ENCODE measurements around the gene SCPEP1. TPM values are rescaled to one million over a fixed set of nuclear protein-coding genes. Genes with fewer than 3 reads are reported as not detected.
"Not testable (repeated sequence)": the region's sequence is repeated elsewhere in the genome, so short reads cannot be mapped to it uniquely, and the experiment has no call there.

SCPEP1 gene
- total and polyA plus RNA-seq, 10 of the 15 experiments (the other 5 are each of a cell fraction or from before 2014, with no cell fraction given): 31.2 to 80.2 (median 40.7) TPM

DNA sequence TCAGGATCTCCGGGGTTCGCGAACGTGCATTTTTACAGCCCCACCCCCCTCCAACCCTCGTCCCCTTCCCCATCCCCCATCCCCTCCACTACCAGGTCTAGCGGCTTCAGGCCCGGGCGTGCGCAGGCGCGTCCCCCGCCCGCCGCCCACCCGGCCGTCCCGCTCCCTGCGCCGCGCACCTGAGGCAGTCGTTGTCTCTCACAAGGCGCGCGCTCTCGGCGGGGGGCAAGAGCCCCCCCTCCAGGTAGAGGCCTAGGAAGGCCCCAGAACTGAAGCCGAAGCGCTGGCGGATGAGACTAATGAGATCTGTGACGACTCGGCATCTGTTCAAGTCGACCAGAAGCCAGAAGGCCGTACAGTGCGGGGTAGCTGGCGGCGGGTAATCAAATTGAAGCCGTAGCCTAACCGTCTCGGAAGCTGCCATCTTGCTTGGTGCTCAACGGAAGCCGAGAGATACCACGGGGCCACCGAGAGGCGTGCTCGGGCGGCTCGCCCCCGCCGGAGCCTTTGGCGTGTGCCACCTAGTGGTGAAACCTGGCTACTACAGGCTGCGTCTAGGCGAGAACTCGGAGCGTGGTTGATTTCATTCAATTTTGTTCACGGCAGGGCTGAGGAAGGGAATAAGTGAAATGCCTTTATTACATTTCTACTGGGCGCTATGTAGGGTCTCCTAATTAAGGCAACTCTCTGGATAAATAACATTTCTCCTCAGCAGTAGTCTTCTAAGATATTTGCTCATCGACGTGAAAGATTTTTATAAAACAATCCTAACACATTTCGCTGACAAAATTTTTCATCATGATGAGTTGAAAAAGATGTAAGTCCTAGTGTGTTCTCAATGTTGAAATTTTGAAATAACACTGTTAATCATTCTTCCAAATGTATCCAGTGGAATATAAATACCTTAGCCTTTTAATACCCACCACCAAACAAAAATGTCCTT, 17.1 kb upstream of the SCPEP1 start, which contains the start of gene COIL (continued):
- TF ChIP-seq, protein P1, sequence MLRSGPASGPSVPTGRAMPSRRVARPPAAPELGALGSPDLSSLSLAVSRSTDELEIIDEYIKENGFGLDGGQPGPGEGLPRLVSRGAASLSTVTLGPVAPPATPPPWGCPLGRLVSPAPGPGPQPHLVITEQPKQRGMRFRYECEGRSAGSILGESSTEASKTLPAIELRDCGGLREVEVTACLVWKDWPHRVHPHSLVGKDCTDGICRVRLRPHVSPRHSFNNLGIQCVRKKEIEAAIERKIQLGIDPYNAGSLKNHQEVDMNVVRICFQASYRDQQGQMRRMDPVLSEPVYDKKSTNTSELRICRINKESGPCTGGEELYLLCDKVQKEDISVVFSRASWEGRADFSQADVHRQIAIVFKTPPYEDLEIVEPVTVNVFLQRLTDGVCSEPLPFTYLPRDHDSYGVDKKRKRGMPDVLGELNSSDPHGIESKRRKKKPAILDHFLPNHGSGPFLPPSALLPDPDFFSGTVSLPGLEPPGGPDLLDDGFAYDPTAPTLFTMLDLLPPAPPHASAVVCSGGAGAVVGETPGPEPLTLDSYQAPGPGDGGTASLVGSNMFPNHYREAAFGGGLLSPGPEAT (IDR thresholded peaks at IDR 0.05; ENCODE audit: low read depth): peak; percentile 91
- TF ChIP-seq, protein P2, sequence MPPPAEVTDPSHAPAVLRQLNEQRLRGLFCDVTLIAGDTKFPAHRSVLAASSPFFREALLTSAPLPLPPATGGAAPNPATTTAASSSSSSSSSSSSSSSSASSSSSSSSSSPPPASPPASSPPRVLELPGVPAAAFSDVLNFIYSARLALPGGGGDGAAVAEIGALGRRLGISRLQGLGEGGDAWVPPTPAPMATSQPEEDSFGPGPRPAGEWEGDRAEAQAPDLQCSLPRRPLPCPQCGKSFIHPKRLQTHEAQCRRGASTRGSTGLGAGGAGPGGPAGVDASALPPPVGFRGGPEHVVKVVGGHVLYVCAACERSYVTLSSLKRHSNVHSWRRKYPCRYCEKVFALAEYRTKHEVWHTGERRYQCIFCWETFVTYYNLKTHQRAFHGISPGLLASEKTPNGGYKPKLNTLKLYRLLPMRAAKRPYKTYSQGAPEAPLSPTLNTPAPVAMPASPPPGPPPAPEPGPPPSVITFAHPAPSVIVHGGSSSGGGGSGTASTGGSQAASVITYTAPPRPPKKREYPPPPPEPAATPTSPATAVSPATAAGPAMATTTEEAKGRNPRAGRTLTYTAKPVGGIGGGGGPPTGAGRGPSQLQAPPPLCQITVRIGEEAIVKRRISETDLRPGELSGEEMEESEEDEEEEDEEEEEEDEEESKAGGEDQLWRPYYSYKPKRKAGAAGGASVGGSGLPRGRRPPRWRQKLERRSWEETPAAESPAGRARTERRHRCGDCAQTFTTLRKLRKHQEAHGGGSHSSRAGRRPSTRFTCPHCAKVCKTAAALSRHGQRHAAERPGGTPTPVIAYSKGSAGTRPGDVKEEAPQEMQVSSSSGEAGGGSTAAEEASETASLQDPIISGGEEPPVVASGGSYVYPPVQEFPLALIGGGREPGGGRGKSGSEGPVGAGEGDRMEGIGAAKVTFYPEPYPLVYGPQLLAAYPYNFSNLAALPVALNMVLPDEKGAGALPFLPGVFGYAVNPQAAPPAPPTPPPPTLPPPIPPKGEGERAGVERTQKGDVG (CRISPR knock-in tag; IDR thresholded peaks at IDR 0.05): no peak
- TF ChIP-seq HDAC6 (IDR thresholded peaks at IDR 0.05; ENCODE audit: unreplicated experiment) (no peak), KAT2A (conservative IDR thresholded peaks at IDR 0.05; ENCODE audit: control insufficient read depth, low read depth, low read length) (no peak), SMAD5 (IDR thresholded peaks at IDR 0.05; ENCODE audit: low read depth) (no peak), IKZF1 (conservative IDR thresholded peaks at IDR 0.05) (peak; percentile 68), MEF2A (IDR thresholded peaks at IDR 0.05; ENCODE audit: insufficient read depth, low read depth, low read length) (0 out of 2 replicates have a peak, but pooled peaks have one; percentile 33), ZNF274 (IDR thresholded peaks at IDR 0.05; ENCODE audit: insufficient read depth, insufficient read length) (no peak)
- TF ChIP-seq, protein P3, sequence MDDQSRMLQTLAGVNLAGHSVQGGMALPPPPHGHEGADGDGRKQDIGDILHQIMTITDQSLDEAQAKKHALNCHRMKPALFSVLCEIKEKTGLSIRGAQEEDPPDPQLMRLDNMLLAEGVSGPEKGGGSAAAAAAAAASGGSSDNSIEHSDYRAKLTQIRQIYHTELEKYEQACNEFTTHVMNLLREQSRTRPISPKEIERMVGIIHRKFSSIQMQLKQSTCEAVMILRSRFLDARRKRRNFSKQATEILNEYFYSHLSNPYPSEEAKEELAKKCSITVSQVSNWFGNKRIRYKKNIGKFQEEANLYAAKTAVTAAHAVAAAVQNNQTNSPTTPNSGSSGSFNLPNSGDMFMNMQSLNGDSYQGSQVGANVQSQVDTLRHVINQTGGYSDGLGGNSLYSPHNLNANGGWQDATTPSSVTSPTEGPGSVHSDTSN (IDR thresholded peaks at IDR 0.05; ENCODE audit: insufficient replicate concordance, low read depth, low read length): no peak

DNA sequence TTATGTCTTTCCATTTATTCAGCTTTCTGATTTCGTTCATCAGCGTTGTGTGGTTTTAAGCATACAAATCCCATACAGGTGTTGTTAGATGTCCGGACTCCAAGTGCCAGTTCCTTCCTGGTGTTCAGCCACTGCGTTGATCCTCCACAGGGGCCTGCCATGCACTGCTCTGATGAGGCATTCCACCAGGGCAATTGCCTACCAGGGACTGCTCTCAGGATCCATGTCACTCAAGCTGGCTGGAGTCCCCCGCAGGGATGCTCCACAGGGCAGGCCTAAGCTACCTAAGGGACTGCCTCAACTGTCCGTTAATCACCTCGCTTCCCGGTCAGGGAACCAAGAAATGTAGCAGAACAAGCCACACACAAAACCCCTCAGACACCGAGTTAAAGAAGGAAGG, 12.7 kb upstream of the SCPEP1 start:
- FAIRE-seq; in situ Hi-C loops (cut with MboI); RAD21 ChIA-PET (ENCODE audit: unreplicated experiment); ATAC-seq; CTCF ChIA-PET; H4K20me1 ChIP-seq (ENCODE audit: control insufficient read depth, insufficient read depth); H3K36me3 ChIP-seq (ENCODE audit: control insufficient read depth in 2 of 2, insufficient read depth in 2 of 2, low read length in 1 of 2); H3K4me3 ChIP-seq; H3K79me2 ChIP-seq (ENCODE audit: control insufficient read depth, insufficient read depth, low read length); intact Hi-C loops (cut with micrococcal nuclease; ENCODE audit: unreplicated experiment); H3K9me3 ChIP-seq (replicated peaks; ENCODE audit: control insufficient read depth, insufficient read depth, low read length); H3K4me2 ChIP-seq (ENCODE audit: control insufficient read depth, insufficient read depth); H3K27ac ChIP-seq (ENCODE audit: control insufficient read depth, insufficient read depth); POLR2A ChIA-PET; BruUV-seq (replicated peaks); H2AFZ ChIP-seq (ENCODE audit: control insufficient read depth, low read depth, low read length); H3K27me3 ChIP-seq (replicated peaks in 1 of 2; ENCODE audit: control insufficient read depth in 2 of 2, insufficient read depth in 2 of 2, low read length in 1 of 2); H3K4me1 ChIP-seq (ENCODE audit: control insufficient read depth, insufficient read depth, low read length); DNase-seq (ENCODE audit: low read depth, low spot score); H3K9ac ChIP-seq (ENCODE audit: control insufficient read depth, insufficient read depth, low read length): not testable (repeated sequence)
- SMC1A ChIA-PET (ENCODE audit: uncharacterized antibody, unreplicated experiment): interaction anchor here (1.0 kb wide), 1 partner anchor 13 kb away, joined by 5 read pairs; the partner anchor contains the start of gene SCPEP1
- 85% methylated on average over 9 of the region's 9 CpGs for WGBS (ENCODE audit: insufficient coverage, insufficient replicate concordance, low lambda C conversion rate, missing lambda C conversion rate)
